HepG2 (cell line): ENCODE measurements around the gene E2F8. TPM values are rescaled to one million over a fixed set of nuclear protein-coding genes. Genes with fewer than 3 reads are reported as not detected.
A peak's percentile ranks its signal among the peaks of the same experiment; 100 is the strongest.

ENCODE experiments used
- ATAC-seq: fragments of 200-7000 bp; cut with Tn5 transposase; 3 replicates; pipeline ENCODE4 v1.9.1; 2020; ENCODE audit warnings: mild to moderate bottlenecking, moderate library complexity
- BruUV-seq: library from RNA; stranded (reverse); fragments of 400-500 nt; replicated peaks from 2 replicates; lab custom pipeline; 2021; lab: Mats Ljungman, UMichigan
- CTCF ChIA-PET: fragments of 300-600 bp; formaldehyde crosslinking; extraction: SDS; loops from one replicate; lab custom pipeline; 2021; ENCODE audit warnings: low total read pairs, inconsistent platforms, low intra/inter-chr PET ratio; lab: Yijun Ruan, JAX
- POLR2A ChIA-PET: fragments of 350-600 bp; sonication (Branson Sonifier 250); formaldehyde crosslinking; loops from one replicate; lab custom pipeline; 2020; ENCODE audit warnings: antibody characterized with exemption, inconsistent platforms; lab: Yijun Ruan, JAX
- DNase-seq: peaks from one replicate; pipeline ENCODE4 v3.0.0-alpha.2; 2015; ENCODE audit warnings: low spot score
- FAIRE-seq: peaks from 3 replicates; lab custom pipeline; 2011; peaks lifted over from hg19 to GRCh38; lab: Jason Lieb, UNC
- H2AFZ ChIP-seq: one replicate; pipeline ENCODE4 v1.6.1; 2011; ENCODE audit warnings: low read length, inconsistent platforms
- H3K27ac ChIP-seq: fragments of 300-600 bp; 3 replicates; pipeline ENCODE4 v1.8.0; 2011; ENCODE audit warnings: mixed run types, mild to moderate bottlenecking, mixed read lengths, low read length, inconsistent platforms; ENCODE audit not compliant: insufficient read depth; ENCODE audit errors: extremely low read length
- H3K27me3 ChIP-seq, 2 experiments: fragments of 200-600 bp in 1 of 2; 2 replicates in 1 of 2; 3 replicates in 1 of 2; pipeline versions ENCODE4 v1.6.0 to v1.8.0; 2011; ENCODE audit warnings: low read length in 2 of 2, mild to moderate bottlenecking in 2 of 2, moderate library complexity in 2 of 2, inconsistent platforms in 1 of 2; ENCODE audit not compliant: insufficient read depth in 2 of 2, control insufficient read depth in 1 of 2
- H3K36me3 ChIP-seq, 2 experiments: fragments of 200-600 bp in 1 of 2; replicated peaks in 1 of 2; 2 replicates in 1 of 2; 3 replicates in 1 of 2; pipeline versions ENCODE4 v1.5.1 to v1.8.0; 2011; ENCODE audit warnings: low read length in 2 of 2, inconsistent platforms in 1 of 2; ENCODE audit not compliant: insufficient read depth in 2 of 2, control insufficient read depth in 1 of 2
- H3K4me1 ChIP-seq: 2 replicates; pipeline ENCODE4 v1.5.1; 2012; ENCODE audit warnings: low read length, inconsistent platforms; ENCODE audit not compliant: insufficient read depth
- H3K4me2 ChIP-seq: 2 replicates; pipeline ENCODE4 v1.6.0; 2011; ENCODE audit warnings: low read depth, low read length, inconsistent platforms
- H3K4me3 ChIP-seq, 3 experiments: fragments of 200-600 bp in 1 of 3; sonication (generic), shearing (Covaris generic) in 1 of 3; replicated peaks in 1 of 3; 2 replicates each; pipeline ENCODE4 v1.5.1; 2011 to 2016; ENCODE audit warnings: low read length in 3 of 3, inconsistent platforms in 2 of 3, low read depth in 2 of 3, mild to moderate bottlenecking in 2 of 3, control low read depth in 1 of 3, mixed read lengths in 1 of 3; ENCODE audit not compliant: insufficient read depth in 1 of 3
- H3K79me2 ChIP-seq: one replicate; pipeline ENCODE4 v1.6.1; 2011; ENCODE audit warnings: low read length, inconsistent platforms; ENCODE audit not compliant: insufficient read depth
- H3K9ac ChIP-seq: 2 replicates; pipeline ENCODE4 v1.6.0; 2011; ENCODE audit warnings: mild to moderate bottlenecking, low read depth, low read length, inconsistent platforms; ENCODE audit not compliant: insufficient read depth
- H3K9me3 ChIP-seq: 2 replicates; pipeline ENCODE4 v1.5.1; 2012; ENCODE audit warnings: mild to moderate bottlenecking, low read length
- H4K20me1 ChIP-seq: 2 replicates; pipeline ENCODE4 v1.6.0; 2011; ENCODE audit warnings: inconsistent platforms, mild to moderate bottlenecking, low read length, moderate library complexity; ENCODE audit not compliant: insufficient read depth
- PLSCR1 ChIP-seq: sonication (generic); formaldehyde crosslinking; IDR thresholded peaks from 2 replicates; pipeline ENCODE4 v1.5.0; 2020; ENCODE audit warnings: missing genetic modification reagents, mild to moderate bottlenecking, borderline replicate concordance
- PRMT3 ChIP-seq: sonication (generic); formaldehyde crosslinking; IDR thresholded peaks from 2 replicates; pipeline ENCODE4 v1.8.1; 2022; ENCODE audit warnings: low read depth, mild to moderate bottlenecking, moderate library complexity, missing genetic modification reagents, borderline replicate concordance
- RFX1 ChIP-seq: fragments of 450-650 bp; IDR thresholded peaks from 2 replicates; pipeline ENCODE4 v1.6.1; 2017
- RFX3 ChIP-seq: IDR thresholded peaks from 2 replicates; pipeline ENCODE4 v1.6.1; 2016; ENCODE audit warnings: missing biosample characterization, missing genetic modification reagents
- SOX13 ChIP-seq, 3 experiments: fragments of 450-650 bp in 1 of 3; sonication (generic) in 1 of 3; formaldehyde crosslinking in 1 of 3; IDR thresholded peaks in 2 of 3; conservative IDR thresholded peaks in 1 of 3; 2 replicates each; pipeline versions ENCODE4 v1.5.0 to v1.6.1; 2016 to 2020; ENCODE audit warnings: antibody characterized with exemption in 1 of 3, mild to moderate bottlenecking in 1 of 3, missing compliant biosample characterization in 1 of 3, missing genetic modification reagents in 1 of 3, moderate library complexity in 1 of 3
- SOX5 ChIP-seq: IDR thresholded peaks from 2 replicates; pipeline ENCODE4 v1.6.1; 2016; ENCODE audit warnings: borderline replicate concordance
- U2AF2 ChIP-seq: fragments of 200-400 bp; formaldehyde crosslinking; IDR thresholded peaks from 2 replicates; pipeline ENCODE4 v1.6.1; 2017; ENCODE audit warnings: low read depth, mild to moderate bottlenecking, low read length
- ZFP41 ChIP-seq: sonication (generic); formaldehyde crosslinking; IDR thresholded peaks from 2 replicates; pipeline ENCODE4 v1.4.0; 2020; ENCODE audit warnings: mild to moderate bottlenecking, missing genetic modification reagents, borderline replicate concordance
- ZNF788 ChIP-seq: sonication (generic); formaldehyde crosslinking; IDR thresholded peaks from 2 replicates; pipeline ENCODE4 v1.5.0; 2020; ENCODE audit warnings: mild to moderate bottlenecking, missing genetic modification reagents, borderline replicate concordance
- WGBS: methylation state at CpG from one replicate; pipeline ENCODE4 v1.1.6; 2017; ENCODE audit warnings: low lambda C conversion rate; 5-methylcytosine and 5-hydroxymethylcytosine counted together
- in situ Hi-C: cut with HindIII; loops from 2 replicates; pipeline ENCODE4 v1.10.0; 2017; ENCODE audit warnings: low pct_unique_long_range_greater_than_20kb; ENCODE audit not compliant: extremely low pct_ligation_motif_present
- intact Hi-C: fragments of 100-400 bp; cut with micrococcal nuclease; formaldehyde crosslinking; loops from one replicate; pipeline ENCODE4 v1.10.0; 2022; ENCODE audit not compliant: unreplicated experiment
- polyA plus RNA-seq, 8 experiments: library from polyadenylated mRNA; depleted of rRNA in 3 of 8; stranded (reverse) in 7 of 8; unstranded in 1 of 8; fragments of >200 nt; fragmentation: Illumina TruSeq in 4 of 8; extraction: Trizol in 4 of 8; gene quantifications; 2 replicates each; pipeline versions ENCODE4 v1.2.1 to v1.2.3, GENCODE V29; 2011 to 2016; ENCODE audit warnings: low read depth in 4 of 8, missing spikeins in 1 of 8, mixed read lengths in 1 of 8; ENCODE audit not compliant: insufficient read depth in 1 of 8
- total RNA-seq, 5 experiments: library from RNA; depleted of rRNA; stranded (reverse); fragments of >200 nt; fragmentation: Illumina TruSeq; extraction: Trizol; gene quantifications; 2 replicates each; pipeline ENCODE4 v1.2.3, GENCODE V29; 2016; ENCODE audit warnings: low read depth in 1 of 5
- TF ChIP-seq, protein P1 (sequence below): sonication (generic); formaldehyde crosslinking; IDR thresholded peaks from 2 replicates; pipeline ENCODE4 v1.4.0; 2020; ENCODE audit warnings: mild to moderate bottlenecking, missing genetic modification reagents
- TF ChIP-seq, protein P2 (sequence below): sonication (generic); formaldehyde crosslinking; IDR thresholded peaks from 2 replicates; pipeline ENCODE4 v1.4.0; 2020; ENCODE audit warnings: mild to moderate bottlenecking, low read depth, missing genetic modification reagents

E2F8 gene
- total and polyA plus RNA-seq, 2 of the 13 experiments (the other 11 are each of a cell fraction or from before 2014, with no cell fraction given): 3.3 to 8.9 TPM

- TF ChIP-seq, protein P1, sequence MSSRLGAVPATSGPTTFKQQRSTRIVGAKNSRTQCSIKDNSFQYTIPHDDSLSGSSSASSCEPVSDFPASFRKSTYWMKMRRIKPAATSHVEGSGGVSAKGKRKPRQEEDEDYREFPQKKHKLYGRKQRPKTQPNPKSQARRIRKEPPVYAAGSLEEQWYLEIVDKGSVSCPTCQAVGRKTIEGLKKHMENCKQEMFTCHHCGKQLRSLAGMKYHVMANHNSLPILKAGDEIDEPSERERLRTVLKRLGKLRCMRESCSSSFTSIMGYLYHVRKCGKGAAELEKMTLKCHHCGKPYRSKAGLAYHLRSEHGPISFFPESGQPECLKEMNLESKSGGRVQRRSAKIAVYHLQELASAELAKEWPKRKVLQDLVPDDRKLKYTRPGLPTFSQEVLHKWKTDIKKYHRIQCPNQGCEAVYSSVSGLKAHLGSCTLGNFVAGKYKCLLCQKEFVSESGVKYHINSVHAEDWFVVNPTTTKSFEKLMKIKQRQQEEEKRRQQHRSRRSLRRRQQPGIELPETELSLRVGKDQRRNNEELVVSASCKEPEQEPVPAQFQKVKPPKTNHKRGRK (CRISPR knock-in tag): no peak
- TF ChIP-seq ZNF788 (CRISPR knock-in tag) (no peak), PRMT3 (CRISPR knock-in tag) (no peak)
- TF ChIP-seq, protein P2, sequence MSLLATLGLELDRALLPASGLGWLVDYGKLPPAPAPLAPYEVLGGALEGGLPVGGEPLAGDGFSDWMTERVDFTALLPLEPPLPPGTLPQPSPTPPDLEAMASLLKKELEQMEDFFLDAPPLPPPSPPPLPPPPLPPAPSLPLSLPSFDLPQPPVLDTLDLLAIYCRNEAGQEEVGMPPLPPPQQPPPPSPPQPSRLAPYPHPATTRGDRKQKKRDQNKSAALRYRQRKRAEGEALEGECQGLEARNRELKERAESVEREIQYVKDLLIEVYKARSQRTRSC (CRISPR knock-in tag): no peak
Measured at GRCh38 chr11:19191530-19192169, 49.1 kb downstream of the E2F8 start (continued).

- Histone ChIP-seq H3K79me2 (no peaks in the 10 kb centered on the region), H3K4me1 (peaks cover 19% of the 10 kb centered on the region), H3K4me2 (no peak overlapping the region), H3K27me3 (peaks cover 0 to 2% of the 10 kb centered on the region in 2 experiments; a peak in 1 of 5 replicates), H3K4me3 (no peak overlapping the region), H3K9ac (no peak overlapping the region), H3K36me3 (no peaks in the 10 kb centered on the region), H3K9me3 (no peaks in the 10 kb centered on the region), H4K20me1 (no peaks in the 10 kb centered on the region), H3K27ac (no peak overlapping the region), H2AFZ (no peak overlapping the region)
- FAIRE-seq (no peak), DNase-seq (peak; percentile 46), ATAC-seq (peak; percentile 23; the same call in 1 of the 3 replicates)
- CTCF ChIA-PET: no interaction called here
- intact Hi-C loops: no loop called here
- TF ChIP-seq ZFP41 (CRISPR knock-in tag): no peak
- no peak for TF ChIP-seq PLSCR1
- peak; percentile 21; the same call in 1 of the 2 replicates for TF ChIP-seq RFX1
- TF ChIP-seq SOX13 (IDR thresholded peaks at IDR 0.05): no peak
- peak in 1 of 2 experiments; percentile 69; a peak in 2 of 4 replicates for TF ChIP-seq SOX13 (CRISPR knock-in tag; conservative IDR thresholded peaks at IDR 0.05 in 1 of 2, IDR thresholded peaks at IDR 0.05 in 1 of 2)
- 0 out of 2 replicates have a peak, but pooled peaks have one; percentile 37 for TF ChIP-seq RFX3 (CRISPR knock-in tag)
- peak; percentile 60; the same call in 1 of the 2 replicates for TF ChIP-seq SOX5 (CRISPR knock-in tag)
- TF ChIP-seq U2AF2: no peak
- in situ Hi-C loops: no loop called here
- WGBS: 28% methylated on average over 4 of the region's 9 CpGs
- no TSS peak for BruUV-seq
- POLR2A ChIA-PET: no interaction called here
Measured at GRCh38 chr11:19187833-19188258, 52.9 kb downstream of the E2F8 start.
